Urothelium cell line (cell line): ENCODE results near the gene NSD2.
"Not testable (repeated sequence)": the region's sequence is repeated elsewhere in the genome, so short reads cannot be mapped to it uniquely, and the experiment has no call there.

Experiments
- DNase-seq: peaks from one replicate; pipeline ENCODE4 v3.0.0; 2011; ENCODE audit warnings: low spot score, mixed read lengths
- FAIRE-seq: peaks from 2 replicates; lab custom pipeline; 2011; peaks lifted over from hg19 to GRCh38; lab: Jason Lieb, UNC

Gene NSD2

GRCh38 chr4:2031161-2031560 is 160.0 kb downstream of the NSD2 start:
- FAIRE-seq, DNase-seq: not testable (repeated sequence)
